ENCODE data around the gene GCNA. TPM values are rescaled to one million over a fixed set of nuclear protein-coding genes. Genes with fewer than 3 reads are reported as not detected.
A peak's percentile ranks its signal among the peaks of the same experiment; 100 is the strongest.

GCNA gene, protein sequence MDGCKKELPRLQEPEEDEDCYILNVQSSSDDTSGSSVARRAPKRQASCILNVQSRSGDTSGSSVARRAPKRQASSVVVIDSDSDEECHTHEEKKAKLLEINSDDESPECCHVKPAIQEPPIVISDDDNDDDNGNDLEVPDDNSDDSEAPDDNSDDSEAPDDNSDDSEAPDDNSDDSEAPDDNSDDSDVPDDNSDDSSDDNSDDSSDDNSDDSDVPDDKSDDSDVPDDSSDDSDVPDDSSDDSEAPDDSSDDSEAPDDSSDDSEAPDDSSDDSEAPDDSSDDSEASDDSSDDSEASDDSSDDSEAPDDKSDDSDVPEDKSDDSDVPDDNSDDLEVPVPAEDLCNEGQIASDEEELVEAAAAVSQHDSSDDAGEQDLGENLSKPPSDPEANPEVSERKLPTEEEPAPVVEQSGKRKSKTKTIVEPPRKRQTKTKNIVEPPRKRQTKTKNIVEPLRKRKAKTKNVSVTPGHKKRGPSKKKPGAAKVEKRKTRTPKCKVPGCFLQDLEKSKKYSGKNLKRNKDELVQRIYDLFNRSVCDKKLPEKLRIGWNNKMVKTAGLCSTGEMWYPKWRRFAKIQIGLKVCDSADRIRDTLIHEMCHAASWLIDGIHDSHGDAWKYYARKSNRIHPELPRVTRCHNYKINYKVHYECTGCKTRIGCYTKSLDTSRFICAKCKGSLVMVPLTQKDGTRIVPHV
- total RNA-seq (2013; cell fraction: nucleolus; rRNA removed) = 5.3 and 7.3 TPM in 2 replicates
- total RNA-seq (2014; rRNA removed) (0.62 and 1.8 TPM in 2 replicates), total RNA-seq (2014; rRNA removed; fragmentation: Illumina TruSeq; extraction: Trizol) (1.4 and 1.9 TPM in 2 replicates), total RNA-seq (2021) (1.0 and 1.3 TPM in 2 replicates), polyA plus RNA-seq (2011; rRNA removed) (1.3 and 2.1 TPM in 2 replicates), polyA plus RNA-seq (2014; fragmentation: Illumina TruSeq; extraction: Trizol) (1.6 and 2.8 TPM in 2 replicates), polyA plus RNA-seq (2014; fragmentation: Nextera tagmentation; extraction: Ambion mirVana) (1 to 10 TPM in 1 of 2 experiments, under 1 TPM in 1; 0.69 to 1.1 TPM), polyA plus RNA-seq (2014; rRNA removed) (0.81 and 1.4 TPM in 2 replicates), polyA plus RNA-seq (2016; fragmentation: Nextera tagmentation; extraction: Ambion mirVana) (under 1 TPM; 0.37 to 0.72 TPM), polyA minus RNA-seq (2011; rRNA and poly(A)+ RNA removed) (1.3 and 1.8 TPM in 2 replicates), Bru-seq, nascent RNA (percentile 50 among the genes with signal in this experiment), BruChase-seq, experiment 1, labeled RNA remaining after a 6-hour chase (percentile 73 among the genes with signal in this experiment), BruChase-seq, experiment 2, labeled RNA remaining after a 2-hour chase (percentile 69 among the genes with signal in this experiment)
- polyA plus RNA-seq (2011; ENCODE audit: low read depth) = 0.51 TPM
- polyA plus RNA-seq (2011; cell fraction: cytosol; rRNA removed) = 0.51 and 0.53 TPM in 2 replicates
- 4.2 and 6.0 TPM in 2 replicates for polyA plus RNA-seq (2011; cell fraction: nucleus; rRNA removed)
- 0.58 and 1.4 TPM in 2 replicates for polyA plus RNA-seq (2012)
- not detected in 2 replicates for polyA minus RNA-seq (2011; cell fraction: cytosol; rRNA and poly(A)+ RNA removed)
- 1.3 and 1.6 TPM in 2 replicates for polyA minus RNA-seq (2011; cell fraction: nucleus; rRNA and poly(A)+ RNA removed)
- long read RNA-seq, experiment 1, partial matches to known transcripts = 0 of 2 reads
- long read RNA-seq, experiment 1, other reads (novel, unspliced or antisense) = 1 of 2 reads
- long read RNA-seq, experiment 2, partial matches to known transcripts = 2 of 4 reads
- long read RNA-seq, experiment 2, other reads (novel, unspliced or antisense) = 2 of 4 reads

- POLR2A ChIA-PET = no interaction called here
- H3K36me3 ChIP-seq (ENCODE audit: control insufficient read depth in 2 of 2, insufficient read depth in 2 of 2, low read length in 1 of 2) = peaks cover under 1 to 2% of the 10 kb centered on the region in 2 experiments; a peak in 3 of 4 replicates
- H3K27ac ChIP-seq (ENCODE audit: control insufficient read depth, insufficient read depth) = no peak within 1 kb of the TSS
- H4K20me1 ChIP-seq (ENCODE audit: control insufficient read depth, insufficient read depth) = no peaks in the 10 kb centered on the region
- H3K4me1 ChIP-seq (ENCODE audit: control insufficient read depth, insufficient read depth, low read length) = no peaks in the 10 kb centered on the region
- in situ Hi-C loops (cut with MboI) (no loop called here), intact Hi-C loops (cut with micrococcal nuclease; ENCODE audit: unreplicated experiment) (no loop called here)
- no peak within 1 kb of the TSS for H3K4me3 ChIP-seq
- no peaks in the 10 kb centered on the region for H3K27me3 ChIP-seq (replicated peaks in 1 of 2; ENCODE audit: control insufficient read depth in 2 of 2, insufficient read depth in 2 of 2, low read length in 1 of 2)
- 76% methylated on average over 38 of the region's 48 CpGs for WGBS (ENCODE audit: insufficient coverage, insufficient replicate concordance, low lambda C conversion rate, missing lambda C conversion rate)
- CTCF ChIA-PET = no interaction called here
- ATAC-seq = no peak
- SMC1A ChIA-PET (ENCODE audit: uncharacterized antibody, unreplicated experiment) = no interaction called here
- no TSS peak for BruUV-seq (replicated peaks)
- H3K9ac ChIP-seq (ENCODE audit: control insufficient read depth, insufficient read depth, low read length) = no peak within 1 kb of the TSS
- H3K9me3 ChIP-seq (replicated peaks; ENCODE audit: control insufficient read depth, insufficient read depth, low read length) = no peaks in the 10 kb centered on the region
- no peaks in the 10 kb centered on the region for H3K79me2 ChIP-seq (ENCODE audit: control insufficient read depth, insufficient read depth, low read length)
- no peak for FAIRE-seq
- no peak within 1 kb of the TSS for H2AFZ ChIP-seq (ENCODE audit: control insufficient read depth, low read depth, low read length)
- RAD21 ChIA-PET (ENCODE audit: unreplicated experiment) = no interaction called here
- no peak within 1 kb of the TSS for H3K4me2 ChIP-seq (ENCODE audit: control insufficient read depth, insufficient read depth)
- DNase-seq (ENCODE audit: low read depth, low spot score) = no peak
- TF ChIP-seq FOXM1 (IDR thresholded peaks at IDR 0.05; ENCODE audit: low read depth, low read length) = no peak
- TF ChIP-seq, protein P1, sequence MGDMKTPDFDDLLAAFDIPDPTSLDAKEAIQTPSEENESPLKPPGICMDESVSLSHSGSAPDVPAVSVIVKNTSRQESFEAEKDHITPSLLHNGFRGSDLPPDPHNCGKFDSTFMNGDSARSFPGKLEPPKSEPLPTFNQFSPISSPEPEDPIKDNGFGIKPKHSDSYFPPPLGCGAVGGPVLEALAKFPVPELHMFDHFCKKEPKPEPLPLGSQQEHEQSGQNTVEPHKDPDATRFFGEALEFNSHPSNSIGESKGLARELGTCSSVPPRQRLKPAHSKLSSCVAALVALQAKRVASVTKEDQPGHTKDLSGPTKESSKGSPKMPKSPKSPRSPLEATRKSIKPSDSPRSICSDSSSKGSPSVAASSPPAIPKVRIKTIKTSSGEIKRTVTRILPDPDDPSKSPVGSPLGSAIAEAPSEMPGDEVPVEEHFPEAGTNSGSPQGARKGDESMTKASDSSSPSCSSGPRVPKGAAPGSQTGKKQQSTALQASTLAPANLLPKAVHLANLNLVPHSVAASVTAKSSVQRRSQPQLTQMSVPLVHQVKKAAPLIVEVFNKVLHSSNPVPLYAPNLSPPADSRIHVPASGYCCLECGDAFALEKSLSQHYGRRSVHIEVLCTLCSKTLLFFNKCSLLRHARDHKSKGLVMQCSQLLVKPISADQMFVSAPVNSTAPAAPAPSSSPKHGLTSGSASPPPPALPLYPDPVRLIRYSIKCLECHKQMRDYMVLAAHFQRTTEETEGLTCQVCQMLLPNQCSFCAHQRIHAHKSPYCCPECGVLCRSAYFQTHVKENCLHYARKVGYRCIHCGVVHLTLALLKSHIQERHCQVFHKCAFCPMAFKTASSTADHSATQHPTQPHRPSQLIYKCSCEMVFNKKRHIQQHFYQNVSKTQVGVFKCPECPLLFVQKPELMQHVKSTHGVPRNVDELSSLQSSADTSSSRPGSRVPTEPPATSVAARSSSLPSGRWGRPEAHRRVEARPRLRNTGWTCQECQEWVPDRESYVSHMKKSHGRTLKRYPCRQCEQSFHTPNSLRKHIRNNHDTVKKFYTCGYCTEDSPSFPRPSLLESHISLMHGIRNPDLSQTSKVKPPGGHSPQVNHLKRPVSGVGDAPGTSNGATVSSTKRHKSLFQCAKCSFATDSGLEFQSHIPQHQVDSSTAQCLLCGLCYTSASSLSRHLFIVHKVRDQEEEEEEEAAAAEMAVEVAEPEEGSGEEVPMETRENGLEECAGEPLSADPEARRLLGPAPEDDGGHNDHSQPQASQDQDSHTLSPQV (IDR thresholded peaks at IDR 0.05) = no peak
- no peak for TF ChIP-seq MTA3 (IDR thresholded peaks at IDR 0.05; ENCODE audit: borderline replicate concordance, low read length)
- TF ChIP-seq CBX3 (IDR thresholded peaks at IDR 0.05; ENCODE audit: borderline replicate concordance, low read depth) = no peak
- no peak for TF ChIP-seq ZSCAN29 (IDR thresholded peaks at IDR 0.05)
- TF ChIP-seq, protein P2, sequence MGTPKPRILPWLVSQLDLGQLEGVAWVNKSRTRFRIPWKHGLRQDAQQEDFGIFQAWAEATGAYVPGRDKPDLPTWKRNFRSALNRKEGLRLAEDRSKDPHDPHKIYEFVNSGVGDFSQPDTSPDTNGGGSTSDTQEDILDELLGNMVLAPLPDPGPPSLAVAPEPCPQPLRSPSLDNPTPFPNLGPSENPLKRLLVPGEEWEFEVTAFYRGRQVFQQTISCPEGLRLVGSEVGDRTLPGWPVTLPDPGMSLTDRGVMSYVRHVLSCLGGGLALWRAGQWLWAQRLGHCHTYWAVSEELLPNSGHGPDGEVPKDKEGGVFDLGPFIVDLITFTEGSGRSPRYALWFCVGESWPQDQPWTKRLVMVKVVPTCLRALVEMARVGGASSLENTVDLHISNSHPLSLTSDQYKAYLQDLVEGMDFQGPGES (IDR thresholded peaks at IDR 0.05) = no peak
- TF ChIP-seq NFXL1 (IDR thresholded peaks at IDR 0.05; ENCODE audit: borderline replicate concordance) = no peak
- no peak for TF ChIP-seq PAX8 (IDR thresholded peaks at IDR 0.05)
- no peak for TF ChIP-seq POU2F2 (IDR thresholded peaks at IDR 0.05; ENCODE audit: borderline replicate concordance, low read depth, low read length)
- no peak for TF ChIP-seq LARP7 (IDR thresholded peaks at IDR 0.05)
- TF ChIP-seq GABPA (IDR thresholded peaks at IDR 0.05; ENCODE audit: low read depth) = no peak
Observed at GRCh38 chrX:71578253-71579135, at the start of gene GCNA. TSS of gene GCNA (plus strand) at chrX:71578437. CDS start at chrX:71580822, 2,385 bp downstream.
